Epithelial cell of proximal tubule (primary cell): Measurements from ENCODE around the gene HBZ. TPM values are rescaled to one million over a fixed set of nuclear protein-coding genes. Genes with fewer than 3 reads are reported as not detected.
"Not testable (repeated sequence)": the region's sequence is repeated elsewhere in the genome, so short reads cannot be mapped to it uniquely, and the experiment has no call there.

Experiments used
- DNase-seq: peaks from one replicate; pipeline ENCODE4 v3.0.0-alpha.2; 2011; ENCODE audit warnings: low read depth
- H3K4me3 ChIP-seq: 2 replicates; pipeline ENCODE4 v1.5.1; 2011; ENCODE audit warnings: low read depth, mild to moderate bottlenecking, low read length
- total RNA-seq: library from RNA; depleted of rRNA; stranded (reverse); fragments of >200 nt; gene quantifications from 2 replicates; pipeline ENCODE4 v1.2.3, GENCODE V29; 2015
- TF ChIP-seq, protein P1 (sequence below): conservative IDR thresholded peaks from 2 replicates; pipeline ENCODE4 v1.5.1; 2012; ENCODE audit warnings: low read depth, mild to moderate bottlenecking, low read length

HBZ gene
- total RNA-seq, 1 donor from 2014 or later, result not detected

DNA sequence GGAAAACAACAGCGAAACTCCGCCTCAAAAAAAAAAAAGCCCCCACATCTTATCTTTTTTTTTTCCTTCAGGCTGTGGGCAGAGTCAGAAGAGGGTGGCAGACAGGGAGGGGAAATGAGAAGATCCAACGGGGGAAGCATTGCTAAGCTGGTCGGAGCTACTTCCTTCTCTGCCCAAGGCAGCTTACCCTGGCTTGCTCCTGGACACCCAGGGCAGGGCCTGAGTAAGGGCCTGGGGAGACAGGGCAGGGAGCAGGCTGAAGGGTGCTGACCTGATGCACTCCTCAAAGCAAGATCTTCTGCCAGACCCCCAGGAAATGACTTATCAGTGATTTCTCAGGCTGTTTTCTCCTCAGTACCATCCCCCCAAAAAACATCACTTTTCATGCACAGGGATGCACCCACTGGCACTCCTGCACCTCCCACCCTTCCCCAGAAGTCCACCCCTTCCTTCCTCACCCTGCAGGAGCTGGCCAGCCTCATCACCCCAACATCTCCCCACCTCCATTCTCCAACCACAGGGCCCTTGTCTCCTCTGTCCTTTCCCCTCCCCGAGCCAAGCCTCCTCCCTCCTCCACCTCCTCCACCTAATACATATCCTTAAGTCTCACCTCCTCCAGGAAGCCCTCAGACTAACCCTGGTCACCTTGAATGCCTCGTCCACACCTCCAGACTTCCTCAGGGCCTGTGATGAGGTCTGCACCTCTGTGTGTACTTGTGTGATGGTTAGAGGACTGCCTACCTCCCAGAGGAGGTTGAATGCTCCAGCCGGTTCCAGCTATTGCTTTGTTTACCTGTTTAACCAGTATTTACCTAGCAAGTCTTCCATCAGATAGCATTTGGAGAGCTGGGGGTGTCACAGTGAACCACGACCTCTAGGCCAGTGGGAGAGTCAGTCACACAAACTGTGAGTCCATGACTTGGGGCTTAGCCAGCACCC lies 22.8 kb downstream of the HBZ start:
- TF ChIP-seq, protein P1, sequence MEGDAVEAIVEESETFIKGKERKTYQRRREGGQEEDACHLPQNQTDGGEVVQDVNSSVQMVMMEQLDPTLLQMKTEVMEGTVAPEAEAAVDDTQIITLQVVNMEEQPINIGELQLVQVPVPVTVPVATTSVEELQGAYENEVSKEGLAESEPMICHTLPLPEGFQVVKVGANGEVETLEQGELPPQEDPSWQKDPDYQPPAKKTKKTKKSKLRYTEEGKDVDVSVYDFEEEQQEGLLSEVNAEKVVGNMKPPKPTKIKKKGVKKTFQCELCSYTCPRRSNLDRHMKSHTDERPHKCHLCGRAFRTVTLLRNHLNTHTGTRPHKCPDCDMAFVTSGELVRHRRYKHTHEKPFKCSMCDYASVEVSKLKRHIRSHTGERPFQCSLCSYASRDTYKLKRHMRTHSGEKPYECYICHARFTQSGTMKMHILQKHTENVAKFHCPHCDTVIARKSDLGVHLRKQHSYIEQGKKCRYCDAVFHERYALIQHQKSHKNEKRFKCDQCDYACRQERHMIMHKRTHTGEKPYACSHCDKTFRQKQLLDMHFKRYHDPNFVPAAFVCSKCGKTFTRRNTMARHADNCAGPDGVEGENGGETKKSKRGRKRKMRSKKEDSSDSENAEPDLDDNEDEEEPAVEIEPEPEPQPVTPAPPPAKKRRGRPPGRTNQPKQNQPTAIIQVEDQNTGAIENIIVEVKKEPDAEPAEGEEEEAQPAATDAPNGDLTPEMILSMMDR, result no peak
- no peak overlapping the region for H3K4me3 ChIP-seq
- DNase-seq, result no peak

DNA sequence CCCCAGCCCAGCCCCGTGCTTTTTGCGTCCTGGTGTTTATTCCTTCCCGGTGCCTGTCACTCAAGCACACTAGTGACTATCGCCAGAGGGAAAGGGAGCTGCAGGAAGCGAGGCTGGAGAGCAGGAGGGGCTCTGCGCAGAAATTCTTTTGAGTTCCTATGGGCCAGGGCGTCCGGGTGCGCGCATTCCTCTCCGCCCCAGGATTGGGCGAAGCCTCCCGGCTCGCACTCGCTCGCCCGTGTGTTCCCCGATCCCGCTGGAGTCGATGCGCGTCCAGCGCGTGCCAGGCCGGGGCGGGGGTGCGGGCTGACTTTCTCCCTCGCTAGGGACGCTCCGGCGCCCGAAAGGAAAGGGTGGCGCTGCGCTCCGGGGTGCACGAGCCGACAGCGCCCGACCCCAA lies 23.6 kb downstream of the HBZ start:
- DNase-seq, H3K4me3 ChIP-seq: not testable (repeated sequence)

DNA sequence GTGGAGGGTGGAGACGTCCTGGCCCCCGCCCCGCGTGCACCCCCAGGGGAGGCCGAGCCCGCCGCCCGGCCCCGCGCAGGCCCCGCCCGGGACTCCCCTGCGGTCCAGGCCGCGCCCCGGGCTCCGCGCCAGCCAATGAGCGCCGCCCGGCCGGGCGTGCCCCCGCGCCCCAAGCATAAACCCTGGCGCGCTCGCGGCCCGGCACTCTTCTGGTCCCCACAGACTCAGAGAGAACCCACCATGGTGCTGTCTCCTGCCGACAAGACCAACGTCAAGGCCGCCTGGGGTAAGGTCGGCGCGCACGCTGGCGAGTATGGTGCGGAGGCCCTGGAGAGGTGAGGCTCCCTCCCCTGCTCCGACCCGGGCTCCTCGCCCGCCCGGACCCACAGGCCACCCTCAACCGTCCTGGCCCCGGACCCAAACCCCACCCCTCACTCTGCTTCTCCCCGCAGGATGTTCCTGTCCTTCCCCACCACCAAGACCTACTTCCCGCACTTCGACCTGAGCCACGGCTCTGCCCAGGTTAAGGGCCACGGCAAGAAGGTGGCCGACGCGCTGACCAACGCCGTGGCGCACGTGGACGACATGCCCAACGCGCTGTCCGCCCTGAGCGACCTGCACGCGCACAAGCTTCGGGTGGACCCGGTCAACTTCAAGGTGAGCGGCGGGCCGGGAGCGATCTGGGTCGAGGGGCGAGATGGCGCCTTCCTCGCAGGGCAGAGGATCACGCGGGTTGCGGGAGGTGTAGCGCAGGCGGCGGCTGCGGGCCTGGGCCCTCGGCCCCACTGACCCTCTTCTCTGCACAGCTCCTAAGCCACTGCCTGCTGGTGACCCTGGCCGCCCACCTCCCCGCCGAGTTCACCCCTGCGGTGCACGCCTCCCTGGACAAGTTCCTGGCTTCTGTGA lies 24.3 kb downstream of the HBZ start, which contains the start of gene HBA1:
HBA1 (plus strand) TSS at position 204 of the 906 bp plus-strand sequence; CDS start at position 241, 37 bp downstream.
- H3K4me3 ChIP-seq, DNase-seq: not testable (repeated sequence)

DNA sequence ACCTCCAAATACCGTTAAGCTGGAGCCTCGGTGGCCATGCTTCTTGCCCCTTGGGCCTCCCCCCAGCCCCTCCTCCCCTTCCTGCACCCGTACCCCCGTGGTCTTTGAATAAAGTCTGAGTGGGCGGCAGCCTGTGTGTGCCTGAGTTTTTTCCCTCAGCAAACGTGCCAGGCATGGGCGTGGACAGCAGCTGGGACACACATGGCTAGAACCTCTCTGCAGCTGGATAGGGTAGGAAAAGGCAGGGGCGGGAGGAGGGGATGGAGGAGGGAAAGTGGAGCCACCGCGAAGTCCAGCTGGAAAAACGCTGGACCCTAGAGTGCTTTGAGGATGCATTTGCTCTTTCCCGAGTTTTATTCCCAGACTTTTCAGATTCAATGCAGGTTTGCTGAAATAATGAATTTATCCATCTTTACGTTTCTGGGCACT lies 25.0 kb downstream of the HBZ start:
- no peak for DNase-seq
- TF ChIP-seq, protein P1, result no peak
- no peak overlapping the region for H3K4me3 ChIP-seq

DNA sequence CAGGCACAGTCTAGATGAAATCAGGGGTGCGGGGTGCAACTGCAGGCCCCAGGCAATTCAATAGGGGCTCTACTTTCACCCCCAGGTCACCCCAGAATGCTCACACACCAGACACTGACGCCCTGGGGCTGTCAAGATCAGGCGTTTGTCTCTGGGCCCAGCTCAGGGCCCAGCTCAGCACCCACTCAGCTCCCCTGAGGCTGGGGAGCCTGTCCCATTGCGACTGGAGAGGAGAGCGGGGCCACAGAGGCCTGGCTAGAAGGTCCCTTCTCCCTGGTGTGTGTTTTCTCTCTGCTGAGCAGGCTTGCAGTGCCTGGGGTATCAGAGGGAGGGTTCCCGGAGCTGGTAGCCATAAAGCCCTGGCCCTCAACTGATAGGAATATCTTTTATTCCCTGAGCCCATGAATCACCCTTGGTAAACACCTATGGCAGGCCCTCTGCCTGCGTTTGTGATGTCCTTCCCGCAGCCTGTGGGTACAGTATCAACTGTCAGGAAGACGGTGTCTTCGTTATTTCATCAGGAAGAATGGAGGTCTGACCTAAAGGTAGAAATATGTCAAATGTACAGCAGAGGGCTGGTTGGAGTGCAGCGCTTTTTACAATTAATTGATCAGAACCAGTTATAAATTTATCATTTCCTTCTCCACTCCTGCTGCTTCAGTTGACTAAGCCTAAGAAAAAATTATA lies 25.7 kb downstream of the HBZ start:
- TF ChIP-seq, protein P1, result no peak
- no peak overlapping the region for H3K4me3 ChIP-seq
- DNase-seq, result no peak

DNA sequence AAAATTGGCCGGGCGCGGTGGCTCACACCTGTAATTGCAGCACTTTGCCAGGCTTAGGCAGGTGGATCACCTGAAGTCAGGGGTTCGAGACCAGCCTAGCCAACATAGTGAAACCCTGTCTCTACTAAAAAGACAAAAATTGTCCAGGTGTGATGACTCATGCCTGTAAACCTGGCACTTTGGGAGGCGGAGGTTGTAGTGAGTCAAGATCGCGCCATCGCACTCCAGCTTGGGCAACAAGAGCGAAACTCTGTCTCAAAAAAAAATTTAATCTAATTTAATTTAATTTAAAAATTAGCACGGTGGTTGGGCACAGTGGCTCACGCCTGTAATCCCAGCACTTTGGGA lies 26.2 kb downstream of the HBZ start:
- DNase-seq, result no peak
- TF ChIP-seq, protein P1, result no peak
- no peak overlapping the region for H3K4me3 ChIP-seq

DNA sequence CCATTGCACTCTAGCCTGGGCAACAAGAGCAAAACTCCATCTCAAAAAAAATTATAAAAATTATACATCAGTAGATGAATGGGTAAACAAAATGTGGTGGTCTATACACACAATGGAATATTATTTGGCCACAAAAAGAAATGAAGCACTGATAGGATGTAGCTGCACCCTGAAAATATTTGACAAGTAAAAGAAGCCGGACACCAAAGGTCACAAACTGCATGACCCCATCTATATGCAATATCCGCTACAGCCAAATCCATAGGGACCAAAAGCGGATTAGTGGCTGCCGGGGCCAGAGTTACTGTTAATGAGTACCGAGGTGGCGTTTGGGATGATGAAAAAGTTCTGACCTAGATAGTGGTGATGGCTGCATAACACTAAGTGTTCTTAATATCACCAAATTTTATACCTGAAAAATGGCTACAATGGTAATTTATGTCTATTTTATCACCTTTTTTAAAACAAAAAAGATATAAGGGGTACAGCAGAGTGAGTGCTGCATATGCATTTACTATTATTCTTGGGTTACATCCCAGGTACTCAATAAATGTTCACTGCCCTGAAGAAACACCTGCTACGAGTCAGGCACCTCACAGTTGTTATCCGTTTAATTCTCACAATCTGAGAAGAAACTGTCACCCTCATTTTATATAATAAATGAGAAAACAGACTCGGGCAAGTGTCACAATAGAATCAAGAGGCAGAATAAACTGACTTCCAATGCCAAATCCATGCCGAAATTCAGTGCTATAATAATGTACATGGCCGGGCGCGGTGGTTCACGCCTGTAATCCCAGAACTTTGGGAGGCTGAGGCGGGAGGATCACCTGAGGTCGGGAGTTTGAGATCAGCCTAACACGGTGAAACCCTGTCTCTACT lies 27.0 kb downstream of the HBZ start:
- DNase-seq, result no peak
- no peak overlapping the region for H3K4me3 ChIP-seq
- TF ChIP-seq, protein P1, result no peak
